Measurements from ENCODE around the gene BICDL2.

- TF ChIP-seq, protein P1, sequence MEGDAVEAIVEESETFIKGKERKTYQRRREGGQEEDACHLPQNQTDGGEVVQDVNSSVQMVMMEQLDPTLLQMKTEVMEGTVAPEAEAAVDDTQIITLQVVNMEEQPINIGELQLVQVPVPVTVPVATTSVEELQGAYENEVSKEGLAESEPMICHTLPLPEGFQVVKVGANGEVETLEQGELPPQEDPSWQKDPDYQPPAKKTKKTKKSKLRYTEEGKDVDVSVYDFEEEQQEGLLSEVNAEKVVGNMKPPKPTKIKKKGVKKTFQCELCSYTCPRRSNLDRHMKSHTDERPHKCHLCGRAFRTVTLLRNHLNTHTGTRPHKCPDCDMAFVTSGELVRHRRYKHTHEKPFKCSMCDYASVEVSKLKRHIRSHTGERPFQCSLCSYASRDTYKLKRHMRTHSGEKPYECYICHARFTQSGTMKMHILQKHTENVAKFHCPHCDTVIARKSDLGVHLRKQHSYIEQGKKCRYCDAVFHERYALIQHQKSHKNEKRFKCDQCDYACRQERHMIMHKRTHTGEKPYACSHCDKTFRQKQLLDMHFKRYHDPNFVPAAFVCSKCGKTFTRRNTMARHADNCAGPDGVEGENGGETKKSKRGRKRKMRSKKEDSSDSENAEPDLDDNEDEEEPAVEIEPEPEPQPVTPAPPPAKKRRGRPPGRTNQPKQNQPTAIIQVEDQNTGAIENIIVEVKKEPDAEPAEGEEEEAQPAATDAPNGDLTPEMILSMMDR (IDR thresholded peaks at IDR 0.05): peak in 1 of 2 donors; percentile 43
- no peak for TF ChIP-seq POLR2A (IDR thresholded peaks at IDR 0.05)
- no peak for TF ChIP-seq POLR2AphosphoS5 (IDR thresholded peaks at IDR 0.05)
Measured at GRCh38 chr16:3003582-3004270, 33.0 kb downstream of the BICDL2 start.

Data from suprapubic skin (tissue), 4 donors.